GM21786 (cell line): ENCODE results near the gene MNAT1.

ENCODE experiments used
- ATAC-seq: cut with Tn5 transposase; IDR thresholded peaks from one replicate; pipeline ENCODE4 v1.9.1; 2021; ENCODE audit not compliant: unreplicated experiment

Gene MNAT1

DNA sequence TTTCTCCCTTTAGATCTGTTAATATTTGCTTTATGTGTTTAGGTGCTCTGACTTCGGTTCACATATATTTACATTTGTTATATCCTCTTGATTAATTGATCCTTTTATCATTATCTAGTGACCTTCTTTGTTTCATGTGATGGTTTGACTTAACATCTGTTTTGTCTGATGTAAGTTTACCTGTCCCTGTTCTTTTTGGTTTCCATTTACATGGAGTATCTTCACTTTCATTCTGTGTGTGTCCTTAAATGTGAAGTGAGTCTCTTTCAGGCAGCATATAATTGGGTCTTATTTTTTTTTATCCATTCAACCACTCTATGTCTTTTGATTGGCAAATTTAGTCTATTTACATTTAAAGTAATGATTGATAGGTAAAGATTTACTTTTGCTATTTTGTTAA is 222.1 kb downstream of the MNAT1 start:
- ATAC-seq = no peak

DNA sequence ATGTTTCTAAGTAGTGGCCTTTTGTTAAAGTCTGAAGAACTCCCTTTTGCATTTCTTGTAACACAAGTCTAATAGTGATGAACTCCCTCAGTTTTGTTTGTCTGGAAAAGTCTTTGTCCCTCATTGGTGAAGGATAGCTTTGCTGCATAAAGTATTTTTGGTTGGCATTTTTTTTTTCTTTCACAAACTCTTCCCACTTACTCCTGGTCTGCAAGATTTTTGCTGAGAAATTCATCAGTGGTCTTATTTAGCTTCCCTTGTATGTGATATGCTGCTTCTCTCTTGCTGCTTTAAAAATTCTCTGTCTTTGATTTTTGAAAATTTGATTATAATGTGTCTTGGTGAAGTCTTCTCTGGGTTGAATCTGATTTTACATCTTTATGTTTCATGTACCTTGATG is 223.6 kb downstream of the MNAT1 start:
- ATAC-seq = no peak

DNA sequence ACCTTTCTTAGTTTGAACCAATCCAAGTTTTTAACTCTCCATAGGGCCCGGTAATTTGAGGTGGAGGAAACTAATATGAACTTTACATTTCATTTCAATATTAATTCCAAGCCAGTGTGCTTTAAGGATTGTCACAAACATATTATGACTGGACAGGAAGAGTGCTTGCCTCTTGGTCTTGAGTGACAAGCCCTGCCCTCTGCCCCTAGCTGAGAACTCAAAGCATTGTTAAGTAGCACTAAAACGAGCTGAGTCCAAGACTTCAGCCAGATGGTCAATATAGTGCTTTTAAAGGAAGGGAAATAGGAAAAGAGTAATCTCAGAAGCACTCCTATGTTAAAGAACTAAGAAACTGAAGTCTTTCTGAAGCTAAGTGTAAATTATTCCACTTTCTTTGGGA is 229.2 kb downstream of the MNAT1 start:
- ATAC-seq = no peak

DNA sequence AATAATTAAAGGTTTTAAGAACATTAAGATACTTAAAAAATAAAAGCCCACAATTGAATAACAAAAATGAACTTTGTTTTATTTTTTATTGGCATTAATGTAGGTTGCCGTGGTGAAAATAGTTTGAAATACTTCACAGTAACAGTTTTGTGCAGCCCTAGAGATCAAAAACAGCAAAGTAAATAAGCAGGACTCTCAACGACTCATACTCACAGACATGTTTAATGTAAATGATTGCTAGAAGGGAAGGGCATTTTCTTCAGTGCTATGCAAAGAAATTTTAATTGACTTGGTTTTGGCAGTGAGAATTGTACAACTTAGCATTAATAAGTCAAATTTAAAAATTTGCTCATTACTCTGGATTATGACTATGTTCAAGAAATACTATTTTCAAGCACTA is 230.3 kb downstream of the MNAT1 start:
- no peak for ATAC-seq

DNA sequence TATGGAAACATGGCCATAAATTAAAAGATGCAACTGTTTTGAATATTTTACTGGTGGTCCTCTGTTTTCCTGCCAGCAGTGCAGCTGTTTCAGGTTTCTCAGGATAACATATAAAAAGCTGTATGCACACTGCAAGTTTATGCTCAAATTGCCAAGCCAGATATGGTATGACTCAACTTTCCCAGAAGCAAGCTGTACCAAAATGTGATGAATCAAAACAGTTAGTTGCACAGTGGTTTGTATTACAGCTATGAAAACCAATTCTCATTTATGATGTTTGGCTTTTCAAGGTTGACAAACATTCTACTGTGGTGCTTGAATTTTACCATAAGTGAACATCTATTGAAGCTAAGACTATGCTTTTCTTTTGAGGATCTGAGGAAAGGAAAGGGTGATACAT is 230.8 kb downstream of the MNAT1 start:
- ATAC-seq = no peak

DNA sequence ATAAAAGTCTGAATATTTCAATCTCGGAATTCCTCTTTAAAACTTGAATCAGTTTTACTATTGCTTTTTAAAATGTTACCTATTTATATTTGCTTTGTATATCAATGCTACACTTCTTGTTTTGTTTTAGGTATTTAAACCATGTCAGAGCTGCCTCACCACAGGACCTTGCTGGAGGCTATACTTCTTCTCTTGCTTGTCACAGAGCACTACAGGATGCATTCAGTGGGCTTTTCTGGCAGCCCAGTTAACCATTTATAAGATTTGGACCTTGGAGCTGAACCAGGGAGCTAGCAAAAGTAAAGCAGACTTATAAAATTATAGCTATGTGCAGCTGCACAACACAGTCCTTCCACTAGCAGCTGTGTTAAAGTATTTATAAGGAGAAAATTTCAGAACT is 233.5 kb downstream of the MNAT1 start:
- ATAC-seq = no peak

DNA sequence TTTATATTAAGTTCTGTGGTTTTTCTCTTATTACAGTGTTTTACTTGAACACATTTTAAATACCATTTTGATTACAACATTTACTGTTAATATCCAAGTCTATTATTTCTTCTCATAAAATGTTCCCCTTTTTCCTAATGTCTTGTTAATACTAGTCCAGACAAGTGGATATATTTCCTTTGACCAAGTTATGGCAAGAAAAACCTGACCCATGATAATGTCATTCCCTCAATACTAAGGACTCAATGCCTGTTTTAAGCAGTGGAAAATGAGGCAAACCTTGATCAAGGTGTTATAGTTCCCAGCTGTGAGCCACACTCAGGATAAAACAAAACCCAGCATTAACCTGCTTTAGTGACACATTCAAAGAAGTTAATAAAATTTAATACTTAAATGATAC is 234.1 kb downstream of the MNAT1 start:
- ATAC-seq = no peak

DNA sequence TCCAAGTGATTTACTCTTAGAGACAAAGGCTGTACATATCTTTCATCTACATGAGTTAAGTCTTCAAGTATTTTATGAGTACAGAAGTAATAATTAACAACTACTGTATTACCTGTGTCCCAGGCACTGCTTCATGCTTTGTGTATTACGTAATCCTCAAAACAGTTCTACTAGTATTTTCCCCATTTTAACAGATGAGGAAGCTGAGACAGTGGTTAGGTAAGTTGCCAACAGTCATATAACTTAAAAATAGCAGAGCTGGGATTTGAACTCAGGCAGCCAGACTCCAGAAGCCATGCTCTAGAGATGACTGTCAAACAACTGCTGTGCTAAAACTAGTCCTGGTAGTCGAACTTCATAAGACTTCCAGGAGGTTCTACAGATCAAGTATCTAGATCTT is 235.6 kb downstream of the MNAT1 start:
- no peak for ATAC-seq

DNA sequence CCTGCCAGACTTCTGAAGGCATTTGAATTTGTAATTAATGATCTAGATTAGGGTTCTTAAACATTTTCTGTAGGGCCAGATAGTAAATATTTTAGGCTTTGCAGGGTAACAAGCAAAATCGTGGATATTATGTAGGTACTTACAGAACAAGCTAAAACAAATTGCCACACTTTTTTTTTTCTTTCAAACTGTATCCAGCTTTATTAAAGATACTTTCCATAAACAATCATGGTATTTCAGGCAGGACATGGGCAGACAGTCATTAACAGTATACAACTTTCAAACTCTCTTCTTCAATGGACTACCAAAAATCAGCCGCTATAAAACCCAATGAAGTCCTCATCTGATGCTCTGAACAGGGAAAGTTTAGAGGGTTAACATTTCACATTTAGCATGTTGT is 236.7 kb downstream of the MNAT1 start:
- no peak for ATAC-seq

DNA sequence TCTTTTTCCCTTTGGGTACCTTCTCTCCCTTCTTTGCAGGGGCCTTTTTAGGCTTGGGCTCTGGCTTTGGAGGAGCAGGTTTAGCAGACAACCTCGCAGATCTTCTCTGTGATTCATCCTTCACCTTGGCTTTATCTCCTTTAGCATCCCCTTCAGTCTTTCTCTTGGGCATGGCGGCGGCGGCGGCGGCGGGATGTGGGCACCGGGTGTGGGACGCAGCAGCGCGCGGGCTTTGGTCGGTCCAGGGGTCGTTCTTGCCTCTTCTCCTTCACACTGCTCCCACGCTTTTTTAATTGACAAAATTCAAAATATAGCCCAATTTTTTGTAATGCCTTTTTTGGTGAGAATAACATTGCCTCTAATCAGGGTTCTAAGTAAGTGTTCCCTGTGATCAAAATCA is 237.7 kb downstream of the MNAT1 start:
- ATAC-seq = no peak

DNA sequence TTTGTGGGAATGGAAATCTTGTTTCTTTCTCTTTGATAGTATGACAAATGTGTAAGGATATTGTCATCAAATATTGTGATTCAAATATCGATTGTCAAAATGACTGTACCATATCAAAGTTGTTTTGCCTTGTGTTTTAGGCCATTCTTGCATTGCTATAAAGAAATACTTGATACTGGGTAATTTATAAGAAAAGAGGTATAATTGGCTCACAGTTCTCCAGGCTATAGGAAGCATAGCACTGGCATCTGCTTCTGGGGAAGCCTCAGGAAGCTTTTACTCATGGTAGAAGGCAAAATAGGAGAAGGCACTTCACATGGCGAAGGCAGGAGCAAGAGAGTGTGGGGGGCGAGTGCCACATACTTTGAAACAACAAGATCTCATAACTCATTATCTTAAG is 238.5 kb downstream of the MNAT1 start:
- no peak for ATAC-seq

DNA sequence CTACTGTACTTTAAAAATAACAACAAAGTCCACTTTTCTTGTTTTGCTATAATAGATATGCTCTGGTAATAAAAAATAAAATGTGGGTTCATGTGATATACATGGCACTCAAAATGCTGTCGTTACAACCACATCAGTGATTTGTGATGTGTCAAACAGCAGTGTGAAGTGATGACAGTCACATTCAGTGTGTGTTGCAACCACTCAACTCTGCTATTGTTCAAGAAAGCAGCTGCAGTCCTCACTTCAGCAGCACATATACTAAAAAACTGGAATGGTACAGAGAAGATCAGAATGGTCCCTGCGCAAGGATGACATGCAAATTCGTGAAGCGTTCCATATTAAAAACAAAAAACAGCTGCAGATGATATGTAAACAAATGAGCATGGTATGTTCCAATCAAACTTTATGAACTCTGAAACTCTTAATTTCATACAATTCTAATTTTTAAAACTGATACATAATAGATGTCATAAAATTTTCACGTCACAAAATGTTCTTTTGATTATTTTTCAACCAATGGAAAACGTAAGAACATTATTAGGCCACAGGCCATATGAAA is 239.6 kb downstream of the MNAT1 start:
- no peak for ATAC-seq

DNA sequence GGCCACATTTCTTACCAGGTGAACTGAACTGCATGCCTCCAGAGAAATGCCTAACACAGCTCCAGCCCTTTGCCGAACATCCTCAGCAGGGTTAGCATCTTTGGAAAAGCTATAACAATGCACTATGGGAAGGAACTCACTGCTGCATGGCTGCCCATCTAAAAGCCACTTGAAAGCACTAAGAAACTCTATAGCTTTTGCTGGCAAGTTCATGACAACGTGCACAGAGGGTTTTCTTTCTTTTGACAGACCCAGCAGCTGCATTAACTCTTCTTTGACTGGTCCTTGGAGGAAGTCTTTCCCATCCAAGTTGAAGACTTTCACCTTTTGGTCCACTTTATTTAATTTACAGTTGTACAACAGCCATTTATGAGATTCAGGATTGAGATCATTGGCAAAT is 241.0 kb downstream of the MNAT1 start:
- ATAC-seq = no peak

DNA sequence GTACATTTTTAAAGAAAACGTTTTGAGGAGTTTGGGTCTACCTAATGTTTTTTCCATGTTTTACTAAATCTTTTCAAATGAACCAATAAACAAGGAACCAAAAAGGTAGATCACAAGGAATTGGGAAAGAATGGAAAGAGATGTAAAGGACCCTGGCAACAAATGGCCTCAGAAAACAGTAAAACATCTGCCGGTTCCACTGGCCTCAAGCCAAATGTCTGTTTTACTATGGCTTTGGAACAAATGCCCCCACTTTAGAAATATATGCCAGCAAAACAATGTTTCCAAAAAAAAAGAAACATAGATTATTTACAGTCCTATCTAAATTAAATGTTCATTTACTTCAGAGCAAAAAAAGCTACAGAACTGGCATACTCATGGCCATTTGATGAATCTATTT is 243.3 kb downstream of the MNAT1 start:
- no peak for ATAC-seq

DNA sequence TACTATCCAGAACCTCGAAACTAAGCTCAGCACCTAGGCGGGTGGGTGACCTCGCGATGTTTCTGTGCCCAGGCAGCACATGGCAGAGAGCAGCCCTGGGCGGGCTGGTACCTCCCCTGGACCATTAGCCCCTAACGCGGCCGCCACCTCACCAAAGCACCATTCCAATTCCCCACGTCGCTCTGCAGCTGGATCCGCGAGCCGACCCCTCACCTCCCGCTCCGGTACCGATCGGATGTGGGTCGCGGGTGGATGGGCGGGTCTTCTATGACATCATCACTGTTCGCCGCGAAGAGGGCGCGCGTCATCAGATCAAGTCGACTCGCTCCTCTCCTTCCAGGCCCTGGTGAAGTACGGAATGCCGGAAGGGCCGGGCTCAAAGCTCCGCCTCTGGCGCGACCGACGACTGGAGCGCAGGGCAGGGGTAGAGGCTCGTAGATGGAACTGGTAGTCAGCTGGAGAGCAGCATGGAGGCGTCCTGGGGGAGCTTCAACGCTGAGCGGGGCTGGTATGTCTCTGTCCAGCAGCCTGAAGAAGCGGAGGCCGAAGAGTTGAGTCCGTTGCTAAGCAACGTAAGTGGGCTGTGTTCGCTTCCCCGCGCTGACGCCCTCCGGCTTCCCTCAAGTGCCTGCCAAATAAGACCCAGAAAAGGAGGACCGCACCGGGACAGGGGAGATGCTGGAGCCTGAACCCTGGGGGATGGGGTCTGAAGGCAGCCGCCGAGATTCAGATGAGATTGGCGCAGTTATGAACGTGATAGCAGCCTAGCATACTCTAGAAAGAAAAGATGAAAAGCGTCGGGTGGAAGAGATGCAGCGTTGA is 246.5 kb downstream of the MNAT1 start, which contains the start of the genes SLC38A6 and TRMT5:
Gene SLC38A6 (plus strand): TSS at position 435 of the 822 bp plus-strand sequence. CDS start 33 bp downstream, at position 468.
Gene TRMT5 (minus strand): TSS at position 269 of the 822 bp plus-strand sequence. CDS start 106 bp downstream, at position 163.
- ATAC-seq = peak; percentile 85

DNA sequence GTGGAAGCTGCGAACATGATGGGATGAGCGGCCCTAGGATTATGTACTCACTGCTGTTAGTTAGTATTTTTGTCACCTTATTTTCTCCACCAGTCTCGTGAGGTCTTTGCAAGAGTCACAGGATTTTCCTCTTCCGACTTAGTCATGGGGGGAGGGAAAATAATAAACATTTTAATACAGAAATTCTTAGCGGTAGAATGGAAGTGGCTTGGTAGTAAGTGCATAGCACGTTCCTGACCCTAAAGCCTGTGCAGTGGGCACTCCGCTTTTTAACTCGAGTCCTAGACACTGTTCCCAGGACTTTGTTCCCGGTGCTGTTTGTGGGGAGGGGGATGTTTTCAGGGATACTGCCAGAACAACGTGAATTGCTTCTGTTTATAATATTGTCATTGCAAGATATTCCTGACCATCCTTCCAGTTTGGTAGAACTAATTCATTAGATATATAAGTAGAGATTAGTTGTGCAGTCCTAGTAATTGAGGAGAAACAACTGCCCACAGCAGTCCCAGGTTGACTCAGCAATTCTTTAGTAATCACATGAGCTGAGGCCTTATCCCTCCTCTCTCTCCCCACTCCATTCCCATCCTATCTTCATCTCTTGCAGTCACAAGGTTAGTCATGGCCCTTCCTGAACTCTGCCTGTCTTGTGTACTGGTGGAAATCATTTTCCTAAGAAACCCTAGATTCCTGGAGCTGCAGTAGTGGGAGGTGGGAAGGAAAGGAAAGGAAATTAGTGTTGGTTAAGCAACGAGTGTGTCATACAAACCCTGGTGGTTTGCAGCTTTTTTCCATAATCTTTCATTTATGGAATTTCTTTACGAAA is 247.3 kb downstream of the MNAT1 start:
- no peak for ATAC-seq

DNA sequence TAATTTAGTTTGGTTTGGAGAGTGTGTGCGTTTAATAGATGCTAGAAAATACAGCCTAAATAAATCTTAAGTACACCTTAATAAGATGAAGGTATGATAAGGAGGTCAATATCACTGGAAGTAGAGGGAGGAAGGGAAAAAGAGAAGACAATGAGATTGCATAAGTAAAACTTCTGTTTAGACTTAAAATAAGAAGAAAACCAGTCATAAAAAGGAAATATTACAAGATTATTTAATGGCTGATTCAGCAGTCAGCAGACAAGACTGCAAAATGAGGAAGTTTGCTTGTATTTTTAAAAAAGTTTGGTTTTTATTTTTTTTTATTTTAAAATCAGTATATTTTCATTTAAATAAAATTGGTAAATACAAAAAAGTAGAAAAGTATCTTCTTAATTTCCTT is 249.6 kb downstream of the MNAT1 start:
- no peak for ATAC-seq

DNA sequence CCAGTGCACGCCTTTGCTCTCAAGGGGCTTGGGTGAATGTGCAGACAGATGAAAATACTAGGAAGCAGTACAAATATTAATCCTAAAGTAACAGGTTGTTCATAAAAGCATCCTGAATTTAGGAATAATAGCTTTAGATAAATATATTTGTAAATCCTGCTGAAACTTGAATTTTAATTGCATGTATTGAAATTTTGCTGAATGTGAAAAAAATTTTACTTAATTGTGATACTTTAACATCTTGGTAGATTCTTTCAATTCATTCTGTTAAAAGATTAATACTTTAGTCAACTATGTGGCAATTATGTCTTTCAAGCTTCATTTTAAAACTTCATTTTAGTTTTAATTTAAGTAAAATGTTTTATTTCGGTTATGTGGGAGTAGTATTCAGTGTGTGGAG is 251.9 kb downstream of the MNAT1 start:
- no peak for ATAC-seq

DNA sequence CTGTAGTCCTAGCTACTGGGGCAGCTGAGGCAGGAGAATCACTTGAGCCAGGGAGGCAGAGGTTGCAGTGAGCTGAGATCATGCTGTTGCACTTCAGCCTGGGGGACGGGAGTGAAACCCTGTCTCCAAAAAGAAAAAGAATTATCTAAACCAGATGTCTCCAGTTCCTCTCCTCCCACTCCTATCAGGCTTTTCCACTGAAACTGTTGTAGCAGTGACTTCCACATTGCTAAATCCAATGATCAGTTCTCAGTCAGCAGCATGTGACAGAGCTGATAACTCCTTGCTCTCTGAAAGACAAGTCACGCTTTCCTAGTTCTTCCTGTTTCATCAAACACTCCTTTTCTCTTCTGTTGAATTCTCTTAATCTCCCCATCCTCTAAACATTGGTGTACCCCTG is 255.0 kb downstream of the MNAT1 start:
- no peak for ATAC-seq

DNA sequence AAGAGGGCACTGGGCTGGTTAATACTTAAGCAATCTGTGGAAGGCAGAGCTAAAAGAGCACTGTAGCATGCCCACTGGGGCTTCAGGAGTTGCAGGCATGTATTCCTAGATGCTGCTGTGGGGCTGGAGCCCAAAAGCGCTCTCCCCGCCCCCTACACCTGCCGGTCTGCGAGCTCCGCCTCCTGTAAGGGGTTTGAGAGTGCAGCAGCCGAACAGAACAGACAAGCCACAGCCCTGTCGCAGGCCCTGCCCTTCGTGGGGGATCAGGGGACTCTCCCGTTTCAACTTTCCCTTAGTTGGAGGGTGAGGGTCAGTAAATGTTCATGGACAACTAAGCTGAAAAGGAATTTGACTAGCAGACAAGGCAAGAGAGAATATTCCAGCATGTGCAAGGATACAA is 264.1 kb downstream of the MNAT1 start:
- no peak for ATAC-seq

DNA sequence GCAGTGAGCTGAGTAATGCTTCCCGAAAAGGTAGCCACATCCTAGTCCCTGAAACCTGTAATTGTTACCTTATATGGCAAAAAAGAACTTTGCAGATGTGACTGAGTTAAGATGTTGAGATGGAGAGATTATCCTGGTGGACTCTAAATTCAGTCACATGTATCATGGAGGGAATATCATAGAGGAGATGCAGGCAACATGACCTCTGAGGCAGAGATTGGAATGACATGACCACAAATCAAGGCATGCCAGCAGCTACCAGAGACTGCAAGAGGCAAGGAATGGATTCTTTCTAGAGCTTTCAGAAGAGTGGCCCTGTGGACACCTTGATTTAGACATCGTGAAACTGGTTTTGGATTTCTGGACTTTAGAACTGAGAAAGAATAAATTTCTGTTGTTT is 265.0 kb downstream of the MNAT1 start:
- no peak for ATAC-seq

DNA sequence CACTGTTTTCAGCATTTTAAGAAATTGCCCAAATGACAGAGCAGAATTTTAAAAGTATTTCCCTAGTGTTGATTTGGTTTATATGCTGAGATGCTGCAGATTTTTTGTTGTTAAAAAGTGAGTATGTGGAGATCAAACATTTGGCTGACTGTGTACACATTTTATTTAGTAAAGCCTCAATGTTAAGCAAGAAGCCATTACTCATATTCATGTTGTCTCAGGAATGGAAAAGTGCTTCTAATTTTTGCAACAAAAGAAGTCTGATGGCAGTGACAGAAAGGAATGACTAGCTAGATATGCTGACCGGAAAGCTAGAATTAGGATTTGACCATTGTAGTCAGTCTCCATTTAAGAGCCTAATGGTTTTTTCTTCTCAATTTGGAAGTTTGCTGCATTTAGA is 269.0 kb downstream of the MNAT1 start:
- ATAC-seq = no peak
